ENCODE measurements around the gene ZW10.

Gene ZW10

DNA sequence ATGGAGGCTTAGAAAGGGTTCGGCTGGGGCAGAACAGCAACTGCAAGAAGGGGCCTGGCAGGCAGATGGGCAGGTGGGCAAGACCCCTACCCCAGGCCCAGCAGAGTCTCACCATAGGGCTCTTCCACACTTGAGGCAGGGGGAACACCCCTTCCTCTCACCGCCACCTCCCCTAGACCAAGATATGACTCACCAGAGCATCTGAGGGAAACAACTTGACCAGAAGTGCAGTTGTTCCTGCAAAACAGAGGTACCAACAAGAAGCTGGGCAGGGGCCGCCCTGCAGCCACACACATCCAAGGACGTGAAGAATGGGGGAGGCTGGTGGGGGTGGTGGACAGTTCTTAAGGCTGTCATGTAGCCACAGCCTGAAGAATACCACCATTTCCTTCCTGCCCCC, 78.3 kb downstream of the ZW10 start:
- TF ChIP-seq TAF1 (IDR thresholded peaks at IDR 0.05; ENCODE audit: borderline replicate concordance, low read depth, low read length): no peak
- TF ChIP-seq POLR2A (IDR thresholded peaks at IDR 0.05; ENCODE audit: low read depth, low read length): no peak
- no peak for TF ChIP-seq POLR2AphosphoS5 (IDR thresholded peaks at IDR 0.05; ENCODE audit: low read depth, low read length)
- DNase-seq (ENCODE audit: insufficient read length): no peak
- FAIRE-seq: no peak

DNA sequence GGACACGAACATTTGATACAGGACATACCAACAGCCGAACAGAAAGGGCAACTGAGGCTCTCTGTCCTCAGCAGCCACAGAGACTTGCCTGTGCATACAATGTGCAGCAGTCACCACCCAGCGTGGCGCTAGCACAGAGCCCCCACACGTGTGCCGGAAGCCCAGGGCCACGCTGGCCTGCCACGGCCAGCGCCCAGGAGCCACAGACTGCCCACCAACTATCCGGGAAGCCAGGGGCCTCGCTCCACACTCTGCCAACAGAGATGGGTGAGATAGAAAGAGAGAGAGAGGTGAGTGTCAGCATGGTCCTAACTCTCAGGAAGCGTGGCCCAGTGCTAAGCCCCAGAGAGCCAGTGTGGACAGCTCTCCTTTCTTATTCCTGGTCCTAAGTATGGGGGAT, 79.1 kb downstream of the ZW10 start:
- no peak for TF ChIP-seq TAF1 (IDR thresholded peaks at IDR 0.05; ENCODE audit: borderline replicate concordance, low read depth, low read length)
- no peak for TF ChIP-seq POLR2A (IDR thresholded peaks at IDR 0.05; ENCODE audit: low read depth, low read length)
- no peak for TF ChIP-seq POLR2AphosphoS5 (IDR thresholded peaks at IDR 0.05; ENCODE audit: low read depth, low read length)
- FAIRE-seq (no peak), DNase-seq (ENCODE audit: insufficient read length) (no peak)

DNA sequence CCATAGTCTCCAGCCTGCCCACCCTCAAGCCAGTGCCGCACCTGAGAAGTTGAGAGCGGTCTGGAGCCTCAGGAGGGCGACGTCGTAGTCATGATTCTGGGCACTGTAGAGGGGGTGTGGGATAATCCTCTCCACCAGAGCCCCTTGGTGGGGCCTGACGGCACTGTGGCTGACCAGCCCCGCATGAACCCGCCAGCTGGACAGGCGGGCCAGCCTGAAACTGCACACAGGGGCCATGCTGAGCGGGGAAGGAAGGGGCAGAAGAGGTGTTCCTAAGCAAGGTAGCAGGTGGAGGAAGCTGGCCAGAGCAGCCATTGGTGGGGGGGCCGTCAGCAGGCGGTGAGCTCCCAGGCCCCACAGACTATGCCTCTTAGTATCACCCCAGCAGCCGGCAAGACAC, 80.5 kb downstream of the ZW10 start:
- DNase-seq (ENCODE audit: insufficient read length) (no peak), FAIRE-seq (no peak)
- TF ChIP-seq TAF1 (IDR thresholded peaks at IDR 0.05; ENCODE audit: borderline replicate concordance, low read depth, low read length) (no peak), POLR2A (IDR thresholded peaks at IDR 0.05; ENCODE audit: low read depth, low read length) (no peak), POLR2AphosphoS5 (IDR thresholded peaks at IDR 0.05; ENCODE audit: low read depth, low read length) (no peak)

DNA sequence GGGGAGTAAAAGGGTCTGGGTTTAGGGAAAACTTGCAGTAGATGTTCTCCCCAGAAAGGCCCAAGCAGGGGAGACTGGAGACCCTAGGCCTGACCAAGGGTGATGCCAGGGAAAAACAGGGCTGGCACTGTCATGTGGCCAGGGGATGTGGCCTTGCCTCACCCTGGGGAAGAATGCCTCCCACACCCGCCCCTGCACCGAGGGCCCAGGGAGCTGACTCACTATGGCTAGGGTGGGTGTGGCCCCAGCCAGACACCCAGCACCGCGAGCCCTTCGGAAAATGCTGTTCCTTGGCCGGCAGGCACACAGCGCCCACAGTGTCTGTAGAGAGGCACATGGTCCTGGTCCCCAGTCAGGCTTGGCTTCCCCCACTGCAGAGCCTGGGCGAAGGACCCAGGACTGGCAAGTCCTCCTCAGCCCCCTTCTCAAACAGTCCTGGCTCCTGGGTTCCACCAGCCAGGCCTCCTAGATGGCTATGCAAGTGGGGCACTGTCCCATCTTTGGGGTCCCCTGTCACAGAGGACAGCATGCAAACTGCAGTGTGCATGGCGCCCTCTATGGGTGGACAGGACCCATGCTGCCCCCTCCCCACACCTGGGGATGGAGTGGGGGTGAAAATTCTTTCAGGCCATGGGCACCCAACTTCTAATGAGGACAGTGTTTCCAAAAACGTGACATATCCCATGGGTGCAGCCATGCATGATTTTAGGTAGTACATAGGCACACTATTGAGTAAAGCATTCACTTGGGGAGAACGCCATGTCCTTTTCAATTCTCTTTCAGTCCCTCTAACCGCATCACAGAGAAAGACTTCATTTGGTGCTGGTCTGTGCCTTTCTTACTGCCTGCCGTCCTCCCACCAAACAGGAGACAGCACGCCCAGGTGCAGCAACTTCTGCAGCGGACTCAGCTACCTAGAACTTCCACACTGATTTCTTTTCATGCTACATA, 82.6 kb downstream of the ZW10 start:
- FAIRE-seq (no peak), DNase-seq (ENCODE audit: insufficient read length) (no peak)

DNA sequence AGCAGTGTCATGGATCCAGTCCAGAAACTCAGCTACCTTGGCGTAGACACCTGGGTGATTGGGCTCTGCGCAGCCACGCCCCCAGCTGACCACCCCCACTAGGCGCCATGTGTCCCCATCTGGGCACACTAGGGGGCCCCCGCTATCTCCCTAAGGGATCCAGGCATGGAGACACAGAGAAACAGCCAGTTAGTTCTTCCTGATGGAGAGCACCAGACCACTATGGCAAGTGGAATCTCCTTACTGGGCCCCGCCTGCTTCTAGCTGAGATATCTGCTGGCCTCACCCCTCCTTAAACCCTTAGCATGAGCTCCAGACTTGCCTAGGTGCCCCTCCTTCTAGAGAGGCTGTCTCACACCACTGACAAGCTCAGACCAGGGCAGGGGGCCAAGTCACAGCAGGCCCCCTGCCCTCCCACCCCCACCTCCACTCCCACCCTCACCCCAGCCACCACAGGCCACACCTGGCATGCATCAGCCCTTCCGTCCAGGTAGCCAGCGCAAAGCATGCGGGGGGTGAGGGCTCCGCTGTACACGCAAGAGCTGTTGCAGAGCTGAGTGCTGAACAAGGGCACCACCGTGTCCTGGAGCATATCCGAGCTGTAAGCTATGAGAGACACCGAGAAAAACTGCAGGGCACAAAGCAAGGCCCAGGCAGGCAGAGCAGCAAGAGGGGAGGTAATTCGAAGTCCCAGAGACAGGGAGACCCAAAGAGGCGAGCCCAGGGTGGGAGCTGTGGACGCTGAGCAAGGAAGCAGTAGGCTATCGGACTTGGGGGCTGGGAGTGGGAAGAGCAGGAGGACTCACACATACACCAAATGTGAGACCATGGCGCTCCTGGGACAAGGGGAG, 83.5 kb downstream of the ZW10 start:
- TF ChIP-seq TAF1 (IDR thresholded peaks at IDR 0.05; ENCODE audit: borderline replicate concordance, low read depth, low read length): no peak
- no peak for TF ChIP-seq POLR2A (IDR thresholded peaks at IDR 0.05; ENCODE audit: low read depth, low read length)
- no peak for TF ChIP-seq POLR2AphosphoS5 (IDR thresholded peaks at IDR 0.05; ENCODE audit: low read depth, low read length)
- no peak for DNase-seq (ENCODE audit: insufficient read length)
- no peak for FAIRE-seq

More for the DNA sequence above, 82.6 kb downstream of the ZW10 start:
- TF ChIP-seq POLR2A (IDR thresholded peaks at IDR 0.05; ENCODE audit: low read depth, low read length): no peak
- TF ChIP-seq TAF1 (IDR thresholded peaks at IDR 0.05; ENCODE audit: borderline replicate concordance, low read depth, low read length): no peak
- TF ChIP-seq POLR2AphosphoS5 (IDR thresholded peaks at IDR 0.05; ENCODE audit: low read depth, low read length): no peak

DNA sequence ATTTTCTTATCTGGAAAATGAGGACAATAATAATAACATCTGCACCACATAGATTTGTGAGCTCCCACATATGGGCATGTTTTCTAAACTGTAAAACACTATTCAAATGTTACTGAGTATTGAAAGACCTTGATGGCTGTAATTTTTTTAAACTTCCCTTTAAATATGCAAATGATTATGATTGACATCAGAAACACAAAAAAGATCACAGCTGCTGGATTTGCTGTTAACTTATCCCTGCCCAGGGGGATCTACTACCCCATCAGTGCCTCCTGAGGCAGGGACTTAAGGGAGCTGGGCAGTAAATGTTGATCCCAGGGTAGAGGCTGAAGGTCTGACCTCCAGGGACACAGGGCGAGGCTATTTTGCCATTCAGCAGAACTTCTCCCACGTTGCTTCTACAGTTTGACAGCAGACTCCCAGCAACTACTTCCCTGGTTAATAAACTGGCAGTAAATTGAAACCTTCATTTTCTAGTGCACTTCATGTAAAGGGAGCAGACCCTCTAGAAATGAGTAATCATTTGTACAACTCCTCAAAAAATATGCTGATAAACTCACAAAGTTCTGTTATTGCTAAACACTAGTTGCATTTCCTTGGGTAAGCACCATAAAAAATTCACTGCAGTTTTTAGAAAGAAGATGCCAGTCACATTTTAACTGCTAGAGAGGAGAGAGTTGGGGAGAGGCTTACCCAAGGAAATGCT, 87.7 kb downstream of the ZW10 start:
- DNase-seq (ENCODE audit: insufficient read length) (no peak), FAIRE-seq (peak; percentile 5)
- TF ChIP-seq POLR2A (IDR thresholded peaks at IDR 0.05; ENCODE audit: low read depth, low read length): no peak
- TF ChIP-seq POLR2AphosphoS5 (IDR thresholded peaks at IDR 0.05; ENCODE audit: low read depth, low read length): no peak
- TF ChIP-seq TAF1 (IDR thresholded peaks at IDR 0.05; ENCODE audit: borderline replicate concordance, low read depth, low read length): no peak

DNA sequence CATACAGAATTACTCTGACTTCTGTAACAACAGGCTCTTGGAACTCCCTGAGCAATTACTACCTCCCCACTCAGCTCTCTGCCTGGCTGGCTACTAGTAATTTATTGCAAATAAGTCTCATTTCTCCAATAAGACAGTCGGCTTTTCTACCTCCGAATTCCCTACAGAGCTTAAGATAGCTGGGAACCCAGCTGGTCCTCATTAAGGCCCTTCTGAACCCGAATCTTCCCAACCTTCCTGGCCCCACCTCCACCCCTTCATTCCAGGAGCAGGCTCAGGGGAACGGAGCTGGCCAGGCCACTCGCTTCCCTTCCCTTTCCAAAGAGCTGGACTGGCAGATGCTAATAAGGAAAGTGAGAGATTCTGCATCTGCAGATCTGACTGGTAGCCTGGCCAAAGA, 89.0 kb downstream of the ZW10 start:
- no peak for TF ChIP-seq TAF1 (IDR thresholded peaks at IDR 0.05; ENCODE audit: borderline replicate concordance, low read depth, low read length)
- TF ChIP-seq POLR2A (IDR thresholded peaks at IDR 0.05; ENCODE audit: low read depth, low read length): no peak
- TF ChIP-seq POLR2AphosphoS5 (IDR thresholded peaks at IDR 0.05; ENCODE audit: low read depth, low read length): no peak
- no peak for DNase-seq (ENCODE audit: insufficient read length)
- FAIRE-seq: no peak

DNA sequence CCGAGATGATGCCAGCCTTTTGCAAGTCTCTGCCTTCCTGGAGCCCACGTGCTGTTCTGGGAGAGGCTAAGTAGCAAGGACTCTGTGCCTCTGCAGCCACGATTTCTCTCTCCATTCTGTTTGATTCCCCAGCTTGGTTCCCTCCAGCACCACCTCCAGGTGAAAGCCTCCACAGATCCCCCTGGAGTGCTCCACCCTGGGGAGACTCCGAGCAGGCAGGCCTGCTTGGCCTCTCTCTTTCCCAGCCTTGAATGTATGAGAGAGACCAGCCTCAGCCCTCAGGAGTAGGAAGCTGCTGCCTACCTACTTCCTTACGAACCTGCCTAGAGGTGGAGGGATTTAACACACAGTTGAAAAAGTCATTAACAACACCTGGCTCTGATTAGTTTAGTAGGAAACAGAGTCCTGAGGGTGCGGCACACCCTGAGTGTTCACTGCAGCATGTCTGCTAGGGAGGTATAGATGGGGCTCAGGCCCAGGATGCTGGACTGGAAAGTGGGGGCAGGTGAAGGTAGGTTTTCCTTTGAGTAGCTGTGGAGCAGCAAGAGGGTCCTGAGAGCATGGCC, 89.9 kb downstream of the ZW10 start:
- no peak for FAIRE-seq

More for the DNA sequence above, 89.9 kb downstream of the ZW10 start:
- TF ChIP-seq POLR2AphosphoS5 (IDR thresholded peaks at IDR 0.05; ENCODE audit: low read depth, low read length) (no peak), TAF1 (IDR thresholded peaks at IDR 0.05; ENCODE audit: borderline replicate concordance, low read depth, low read length) (no peak), POLR2A (IDR thresholded peaks at IDR 0.05; ENCODE audit: low read depth, low read length) (no peak)
- no peak for DNase-seq (ENCODE audit: insufficient read length)

All from GM12892 (cell line).